GM12878 (cell line): Measurements from ENCODE around the gene RBM8A. TPM values are rescaled to one million over a fixed set of nuclear protein-coding genes. Genes with fewer than 3 reads are reported as not detected.

Source experiments
- BMI1 ChIP-seq: fragments of 450-650 bp; IDR thresholded peaks from 2 replicates; pipeline ENCODE4 v1.6.1; 2016; ENCODE audit warnings: mild to moderate bottlenecking, moderate library complexity, borderline replicate concordance
- CUX1 ChIP-seq: IDR thresholded peaks from 2 replicates; pipeline ENCODE4 v1.6.1; 2012; ENCODE audit warnings: improper control_type of control experiment, low read depth, low read length; ENCODE audit not compliant: insufficient replicate concordance
- JUNB ChIP-seq: IDR thresholded peaks from 2 replicates; pipeline ENCODE4 v1.6.1; 2016; ENCODE audit warnings: antibody characterized with exemption, mild to moderate bottlenecking
- MEF2B ChIP-seq: fragments of 450-650 bp; IDR thresholded peaks from 2 replicates; pipeline ENCODE4 v1.6.1; 2018; ENCODE audit warnings: mild to moderate bottlenecking, moderate library complexity; ENCODE audit not compliant: partially characterized antibody, poor library complexity, severe bottlenecking
- ZNF592 ChIP-seq: fragments of 450-650 bp; IDR thresholded peaks from 2 replicates; pipeline ENCODE4 v1.6.1; 2017; ENCODE audit warnings: mild to moderate bottlenecking, moderate library complexity
- polyA plus RNA-seq, 11 experiments: library from polyadenylated mRNA; depleted of rRNA in 4 of 11; unstranded in 6 of 11; stranded (reverse) in 5 of 11; fragments of >200 nt; fragmentation: Nextera tagmentation in 4 of 11; fragmentation: Illumina TruSeq in 1 of 11; extraction: Ambion mirVana in 4 of 11; extraction: Trizol in 1 of 11; gene quantifications; 1 replicate in 1 of 11; 2 replicates in 10 of 11; pipeline versions ENCODE4 v1.2.1 to v1.2.3, GENCODE V29; 2011 to 2016; ENCODE audit warnings: inconsistent platforms in 2 of 11, missing spikeins in 2 of 11, low read depth in 1 of 11
- total RNA-seq, 4 experiments: library from RNA; depleted of rRNA in 3 of 4; stranded (reverse); fragments of >200 nt in 3 of 4; fragmentation: Illumina TruSeq in 1 of 4; extraction: Trizol in 1 of 4; gene quantifications; 2 replicates each; pipeline versions ENCODE4 v1.2.1 to v1.2.3, GENCODE V29; 2013 to 2021

Gene RBM8A
- total and polyA plus RNA-seq, 10 of the 15 experiments (the other 5 are each of a cell fraction or from before 2014, with no cell fraction given) = 110 to 1,248 (median 248) TPM

GRCh38 chr1:145957443-145958319 is 30.4 kb upstream of the RBM8A start, which contains the start of gene LIX1L (continued):
- no peak for TF ChIP-seq CUX1
- no peak for TF ChIP-seq ZNF592
- TF ChIP-seq MEF2B = peak; percentile 37
- TF ChIP-seq JUNB = no peak
- TF ChIP-seq BMI1 = no peak
- TF ChIP-seq, all 136 proteins: peak for 32
